ENCODE measurements around the gene GALK1.

The GALK1 gene

DNA sequence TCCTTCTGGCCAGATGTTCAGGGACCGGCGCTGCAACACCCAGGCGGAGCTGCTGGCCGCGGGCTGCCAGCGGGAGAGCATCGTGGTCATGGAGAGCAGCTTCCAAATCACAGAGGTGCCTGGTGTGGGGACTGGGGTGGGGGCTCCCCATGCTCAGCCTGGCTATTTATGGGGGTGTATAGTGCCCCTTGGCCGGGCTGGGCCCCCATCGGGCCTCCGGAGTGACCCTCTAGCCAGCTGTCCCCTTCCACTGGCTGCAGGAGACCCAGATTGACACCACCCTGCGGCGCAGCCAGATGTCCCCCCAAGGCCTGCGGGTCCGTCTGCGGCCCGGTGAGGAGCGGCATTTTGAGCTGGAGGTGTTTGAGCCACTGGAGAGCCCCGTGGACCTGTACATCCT lies 37.6 kb downstream of the GALK1 start:
- Histone ChIP-seq H3K36me3 (ENCODE audit: insufficient read depth, low read length) (no peaks in the 10 kb centered on the region), H3K9me3 (ENCODE audit: low read length) (no peaks in the 10 kb centered on the region), H3K4me1 (ENCODE audit: insufficient read depth, low read length) (no peaks in the 10 kb centered on the region), H3K4me3 (ENCODE audit: low read length) (no peak overlapping the region), H2AFZ (ENCODE audit: low read depth, low read length) (no peak overlapping the region), H3K27me3 (ENCODE audit: insufficient read depth, low read length) (peaks cover 39% of the 10 kb centered on the region)

DNA sequence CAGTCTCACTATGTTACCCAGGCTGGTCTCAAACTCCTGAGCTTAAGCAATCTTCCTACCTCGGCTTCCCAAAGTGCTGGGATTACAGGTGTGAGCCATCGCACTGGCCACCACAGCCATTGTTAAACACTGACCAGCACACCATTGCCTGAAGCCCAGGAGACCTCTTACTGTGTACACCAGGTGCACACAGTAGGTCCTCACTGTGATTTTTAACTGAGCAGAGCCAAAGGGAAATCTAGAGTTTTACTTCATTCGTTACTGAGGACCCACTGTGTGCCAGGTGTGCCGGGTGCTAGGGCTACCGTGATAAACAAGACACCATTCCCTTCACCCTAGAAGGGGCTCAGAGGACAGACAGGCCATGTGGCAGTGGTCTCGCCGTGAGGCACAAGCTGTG lies 39.5 kb downstream of the GALK1 start:
- H3K4me3 ChIP-seq (ENCODE audit: low read length), result no peak overlapping the region
- peaks cover 58% of the 10 kb centered on the region for H3K27me3 ChIP-seq (ENCODE audit: insufficient read depth, low read length)
- no peaks in the 10 kb centered on the region for H3K4me1 ChIP-seq (ENCODE audit: insufficient read depth, low read length)
- H2AFZ ChIP-seq (ENCODE audit: low read depth, low read length), result no peak overlapping the region
- no peaks in the 10 kb centered on the region for H3K36me3 ChIP-seq (ENCODE audit: insufficient read depth, low read length)
- no peaks in the 10 kb centered on the region for H3K9me3 ChIP-seq (ENCODE audit: low read length)

DNA sequence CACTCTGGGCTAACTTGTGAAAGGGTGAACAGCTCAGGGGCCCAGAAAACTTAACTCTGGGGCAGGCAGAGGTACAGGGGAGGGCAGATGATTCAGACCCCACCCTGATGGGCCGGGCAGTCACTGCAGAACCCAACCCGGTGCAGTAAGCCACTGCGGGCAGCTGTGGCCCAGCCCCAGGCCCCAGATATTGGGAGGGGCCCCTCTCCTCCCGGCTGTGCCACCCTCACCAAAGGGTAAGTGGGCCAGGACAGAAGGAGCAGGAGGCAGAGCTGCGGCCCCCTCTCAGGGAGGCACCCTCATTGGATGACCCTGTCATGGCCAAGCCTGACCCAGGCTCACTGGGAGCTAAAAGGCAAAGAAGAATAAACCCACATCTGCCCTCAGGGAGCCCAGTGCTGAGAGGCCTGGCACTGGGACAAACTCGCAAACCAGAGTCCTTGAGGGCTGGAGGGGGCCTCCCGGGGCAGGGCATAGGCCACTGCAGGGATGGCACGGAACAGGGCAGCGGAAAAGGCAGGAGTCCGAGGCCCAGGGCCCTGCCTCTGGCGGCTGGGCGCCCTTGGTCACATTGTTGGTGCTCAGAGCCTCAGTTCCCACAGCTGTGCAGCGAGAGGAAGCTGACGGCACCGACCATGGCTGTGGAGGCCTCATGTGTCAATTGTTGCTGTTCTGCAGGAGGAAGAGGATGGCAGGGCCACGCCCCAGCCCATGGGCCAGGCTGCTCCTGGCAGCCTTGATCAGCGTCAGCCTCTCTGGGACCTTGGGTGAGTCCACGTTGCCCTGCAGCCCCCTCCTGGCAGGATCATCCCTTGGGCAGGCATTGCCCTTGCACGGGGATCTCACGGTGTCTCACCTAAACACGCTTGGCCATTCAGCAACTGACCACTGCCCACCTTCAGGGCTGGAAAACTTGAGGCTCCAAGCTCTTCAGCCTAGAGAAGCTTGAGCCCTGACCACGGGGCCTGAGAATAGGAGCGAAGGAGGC lies 40.7 kb downstream of the GALK1 start:
- Histone ChIP-seq H3K9me3 (ENCODE audit: low read length) (no peaks in the 10 kb centered on the region), H3K4me3 (ENCODE audit: low read length) (no peak overlapping the region), H3K27me3 (ENCODE audit: insufficient read depth, low read length) (peaks cover 68% of the 10 kb centered on the region), H3K36me3 (ENCODE audit: insufficient read depth, low read length) (no peaks in the 10 kb centered on the region), H2AFZ (ENCODE audit: low read depth, low read length) (no peak overlapping the region), H3K4me1 (ENCODE audit: insufficient read depth, low read length) (no peaks in the 10 kb centered on the region)

DNA sequence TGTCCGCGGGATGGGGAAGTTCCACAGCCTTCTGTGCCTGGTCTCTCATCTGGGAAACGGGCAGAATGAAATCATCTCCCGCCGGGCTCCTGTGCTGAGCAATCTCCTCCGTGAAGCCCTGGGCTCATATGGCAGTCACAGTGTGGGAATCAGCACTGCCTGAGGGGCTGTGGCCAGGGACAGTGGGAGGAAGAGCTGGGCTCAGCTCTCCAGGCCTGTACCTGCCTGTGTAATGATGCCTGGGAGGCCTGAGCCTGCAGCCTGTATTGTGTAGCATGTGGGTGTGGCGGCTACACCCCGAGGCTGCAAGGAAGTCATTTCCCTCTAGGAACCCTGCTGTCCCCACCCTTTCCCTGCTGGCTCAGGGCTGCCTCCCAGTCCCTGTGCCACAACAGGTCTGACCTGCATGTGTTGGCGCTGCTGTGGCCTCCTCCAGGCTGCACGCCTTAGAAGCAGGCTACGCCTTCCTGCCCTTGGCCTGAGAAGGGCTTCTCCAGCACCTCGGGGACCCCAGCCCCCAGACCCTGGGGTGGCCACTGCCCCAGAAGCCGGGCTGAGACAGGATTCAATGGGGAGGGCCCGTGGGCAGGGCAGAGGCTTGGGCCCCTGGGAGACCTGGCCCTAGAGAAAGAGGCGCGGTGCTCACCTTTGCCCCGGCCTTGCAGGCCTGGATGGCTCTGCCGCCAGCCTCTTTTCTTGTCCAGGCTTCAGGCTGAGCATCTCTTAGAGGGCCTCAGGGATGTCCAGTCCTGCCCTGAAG lies 41.6 kb downstream of the GALK1 start:
- Histone ChIP-seq H3K9me3 (ENCODE audit: low read length) (no peaks in the 10 kb centered on the region), H3K36me3 (ENCODE audit: insufficient read depth, low read length) (no peaks in the 10 kb centered on the region), H3K4me1 (ENCODE audit: insufficient read depth, low read length) (no peaks in the 10 kb centered on the region), H3K27me3 (ENCODE audit: insufficient read depth, low read length) (peaks cover 75% of the 10 kb centered on the region), H2AFZ (ENCODE audit: low read depth, low read length) (no peak overlapping the region), H3K4me3 (ENCODE audit: low read length) (no peak overlapping the region)

DNA sequence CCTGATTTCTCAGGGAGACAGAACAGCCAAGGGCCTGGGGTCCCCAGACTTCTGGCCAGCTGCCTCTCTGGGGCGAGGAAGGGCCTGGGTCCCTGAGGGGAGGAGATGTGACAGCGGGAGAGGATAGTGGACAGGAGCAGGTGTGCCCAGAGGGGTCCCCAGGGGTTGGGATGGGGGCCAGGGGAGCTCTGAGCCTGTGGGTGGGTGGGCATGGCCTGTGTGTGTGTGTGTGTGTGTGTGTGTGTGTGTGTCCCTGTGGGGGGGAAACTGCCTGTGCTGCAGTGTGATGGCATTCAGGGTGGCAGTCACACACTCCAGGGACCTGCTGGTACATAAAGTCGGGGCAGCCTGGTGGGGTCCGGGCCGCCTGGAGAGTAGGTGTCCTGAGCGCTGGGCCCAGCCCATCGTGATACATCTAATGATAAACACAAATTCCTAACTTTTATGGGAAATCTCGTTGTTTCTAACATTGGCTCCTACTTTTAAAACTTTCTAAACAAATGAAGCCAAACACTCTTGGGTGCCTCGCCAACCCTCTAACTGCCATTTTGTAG lies 42.4 kb downstream of the GALK1 start:
- Histone ChIP-seq H3K36me3 (ENCODE audit: insufficient read depth, low read length) (no peaks in the 10 kb centered on the region), H3K4me3 (ENCODE audit: low read length) (no peak overlapping the region), H3K27me3 (ENCODE audit: insufficient read depth, low read length) (peaks cover 79% of the 10 kb centered on the region), H2AFZ (ENCODE audit: low read depth, low read length) (no peak overlapping the region), H3K9me3 (ENCODE audit: low read length) (no peaks in the 10 kb centered on the region), H3K4me1 (ENCODE audit: insufficient read depth, low read length) (no peaks in the 10 kb centered on the region)

DNA sequence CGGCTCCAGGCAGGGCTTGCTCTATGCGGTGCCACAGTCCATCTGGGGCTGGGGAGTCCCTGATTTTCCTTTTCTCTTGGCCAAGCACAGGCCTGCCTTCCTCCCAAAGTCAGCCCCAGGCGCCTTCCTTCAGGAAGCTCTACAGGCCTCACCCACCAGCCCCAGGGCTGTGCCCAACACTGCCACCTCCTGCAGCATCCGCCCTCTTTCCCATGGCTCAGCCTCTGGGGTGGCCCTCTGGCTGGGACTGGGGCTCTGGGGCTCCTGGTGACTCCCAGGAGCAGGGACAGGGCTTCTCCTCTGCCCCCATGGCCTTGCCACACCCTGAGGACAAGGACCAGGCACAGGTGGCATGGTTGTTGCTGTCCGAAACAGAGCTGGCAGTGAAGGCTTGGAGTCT lies 42.9 kb downstream of the GALK1 start:
- H3K9me3 ChIP-seq (ENCODE audit: low read length), result no peaks in the 10 kb centered on the region
- no peaks in the 10 kb centered on the region for H3K4me1 ChIP-seq (ENCODE audit: insufficient read depth, low read length)
- no peak overlapping the region for H3K4me3 ChIP-seq (ENCODE audit: low read length)
- no peak overlapping the region for H2AFZ ChIP-seq (ENCODE audit: low read depth, low read length)
- H3K27me3 ChIP-seq (ENCODE audit: insufficient read depth, low read length), result peaks cover 78% of the 10 kb centered on the region
- no peaks in the 10 kb centered on the region for H3K36me3 ChIP-seq (ENCODE audit: insufficient read depth, low read length)

DNA sequence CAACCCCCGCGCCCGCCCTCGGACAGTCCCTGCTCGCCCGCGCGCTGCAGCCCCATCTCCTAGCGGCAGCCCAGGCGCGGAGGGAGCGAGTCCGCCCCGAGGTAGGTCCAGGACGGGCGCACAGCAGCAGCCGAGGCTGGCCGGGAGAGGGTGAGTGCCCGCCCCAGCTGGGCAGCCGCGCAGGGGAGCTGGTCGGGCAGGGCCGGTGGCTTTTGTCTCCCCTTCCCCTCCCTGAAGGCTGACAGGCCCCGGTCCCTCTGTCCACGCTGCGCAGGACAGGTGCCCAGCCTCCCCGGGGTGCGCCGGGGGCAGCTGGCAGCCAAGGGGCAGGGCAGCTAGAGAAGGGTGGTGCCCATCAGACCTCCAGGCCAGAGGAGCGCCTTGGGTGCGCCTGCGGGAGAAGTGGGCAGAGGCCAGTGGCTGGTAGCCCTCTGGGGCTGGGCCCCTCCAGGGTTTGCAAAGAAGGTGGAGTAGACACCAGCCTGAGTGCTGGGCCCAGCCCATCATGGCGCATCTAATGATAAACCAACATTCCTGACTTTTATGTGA lies 43.5 kb downstream of the GALK1 start:
- no peak overlapping the region for H3K4me3 ChIP-seq (ENCODE audit: low read length)
- H3K36me3 ChIP-seq (ENCODE audit: insufficient read depth, low read length), result no peaks in the 10 kb centered on the region

DNA sequence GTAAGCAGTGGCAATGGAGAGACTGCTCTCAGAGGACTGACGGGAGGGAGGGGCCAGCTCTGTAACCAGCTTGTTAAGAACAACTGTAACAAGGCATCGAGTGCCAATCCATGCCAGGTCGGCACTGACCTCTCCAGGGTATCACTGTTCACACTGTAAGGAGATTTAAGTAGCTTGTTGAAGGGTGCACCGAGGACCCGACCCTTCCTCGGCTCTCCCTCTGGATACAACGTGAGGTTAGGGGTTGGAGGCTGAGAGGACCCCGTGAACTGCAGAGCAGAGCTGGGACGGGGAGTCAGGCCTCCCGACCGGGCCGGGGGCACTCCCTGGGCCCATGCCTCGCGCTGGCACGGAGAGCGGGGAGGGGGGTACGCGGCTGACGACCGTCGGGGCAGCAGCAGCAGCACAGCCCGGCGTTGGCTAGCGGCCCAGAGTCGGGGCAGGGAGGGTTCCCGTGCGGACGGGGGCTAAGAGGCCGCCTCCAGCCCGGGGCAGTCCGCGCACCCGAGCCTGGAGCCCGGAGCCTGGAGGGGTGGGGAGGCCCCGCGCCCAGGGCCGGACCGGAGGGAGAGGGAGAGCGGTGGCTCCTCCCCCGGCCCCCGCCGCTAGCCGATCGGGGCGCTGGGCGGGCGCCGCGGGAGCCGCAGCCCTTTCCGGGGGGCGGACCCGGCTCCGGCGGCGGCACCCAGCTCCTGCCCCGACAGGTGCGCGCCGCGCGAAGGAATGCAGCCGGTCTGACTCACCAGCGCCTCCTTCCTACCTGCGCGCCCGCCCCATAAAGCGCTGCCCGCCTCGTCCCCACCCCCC lies 44.1 kb downstream of the GALK1 start, which contains the start of gene ITGB4:
Gene ITGB4 (plus strand): TSS at position 804 of the 807 bp plus-strand sequence. CDS start 3,245 bp downstream, outside the sequence.
- no peak within 1 kb of the TSS for H3K4me3 ChIP-seq (ENCODE audit: low read length)
- no peak within 1 kb of the TSS for H2AFZ ChIP-seq (ENCODE audit: low read depth, low read length)
- no peaks in the 10 kb centered on the region for H3K4me1 ChIP-seq (ENCODE audit: insufficient read depth, low read length)
- no peaks in the 10 kb centered on the region for H3K36me3 ChIP-seq (ENCODE audit: insufficient read depth, low read length)
- H3K27me3 ChIP-seq (ENCODE audit: insufficient read depth, low read length), result peaks cover 76% of the 10 kb centered on the region
- no peaks in the 10 kb centered on the region for H3K9me3 ChIP-seq (ENCODE audit: low read length)

More for the DNA sequence above, 43.5 kb downstream of the GALK1 start:
- H3K4me1 ChIP-seq (ENCODE audit: insufficient read depth, low read length), result no peaks in the 10 kb centered on the region
- H3K27me3 ChIP-seq (ENCODE audit: insufficient read depth, low read length), result peaks cover 77% of the 10 kb centered on the region
- no peaks in the 10 kb centered on the region for H3K9me3 ChIP-seq (ENCODE audit: low read length)
- no peak overlapping the region for H2AFZ ChIP-seq (ENCODE audit: low read depth, low read length)

DNA sequence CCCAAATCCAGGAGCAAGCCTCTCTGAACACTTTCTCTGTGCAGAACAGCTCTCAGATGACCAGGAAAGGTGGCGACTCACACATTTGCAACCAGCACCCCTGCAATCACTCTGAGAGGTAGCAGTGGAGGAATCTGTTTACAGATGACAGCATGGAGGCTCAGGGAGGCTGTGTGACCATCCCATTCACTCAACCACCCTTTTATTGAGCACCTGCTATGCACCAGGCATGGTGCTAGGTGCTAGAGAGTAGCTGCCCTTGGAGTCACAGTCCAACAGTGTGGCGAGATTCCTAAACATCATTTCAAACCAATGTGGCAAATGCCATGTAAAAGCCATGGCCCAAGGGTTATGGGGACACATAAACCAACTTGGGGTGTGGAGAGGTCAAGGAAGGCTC lies 45.3 kb downstream of the GALK1 start:
- Histone ChIP-seq H3K27me3 (ENCODE audit: insufficient read depth, low read length) (peaks cover 65% of the 10 kb centered on the region), H3K36me3 (ENCODE audit: insufficient read depth, low read length) (no peaks in the 10 kb centered on the region), H3K4me1 (ENCODE audit: insufficient read depth, low read length) (no peaks in the 10 kb centered on the region), H2AFZ (ENCODE audit: low read depth, low read length) (no peak overlapping the region), H3K4me3 (ENCODE audit: low read length) (no peak overlapping the region), H3K9me3 (ENCODE audit: low read length) (no peaks in the 10 kb centered on the region)

DNA sequence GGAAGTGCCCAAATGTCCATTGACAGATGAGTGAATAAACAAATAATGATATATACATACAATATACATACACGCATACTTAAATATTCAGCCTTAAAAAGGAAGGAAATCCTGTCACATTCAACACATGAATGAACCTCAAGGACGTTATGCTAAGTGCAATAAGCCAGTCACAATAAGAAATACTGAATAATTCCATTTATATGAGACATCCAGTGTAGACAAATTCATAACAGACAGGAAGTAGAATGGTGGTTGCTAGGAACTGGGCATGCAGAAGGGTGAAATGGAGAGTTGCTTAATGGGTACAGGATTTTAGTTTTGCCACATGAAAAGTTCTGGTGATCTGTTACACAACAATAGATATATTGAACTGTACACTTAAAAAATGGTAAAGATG lies 52.5 kb downstream of the GALK1 start:
- Histone ChIP-seq H3K27me3 (ENCODE audit: insufficient read depth, low read length) (no peaks in the 10 kb centered on the region), H2AFZ (ENCODE audit: low read depth, low read length) (no peak overlapping the region), H3K9me3 (ENCODE audit: low read length) (no peaks in the 10 kb centered on the region), H3K4me1 (ENCODE audit: insufficient read depth, low read length) (no peaks in the 10 kb centered on the region), H3K4me3 (ENCODE audit: low read length) (no peak overlapping the region), H3K36me3 (ENCODE audit: insufficient read depth, low read length) (peaks cover 13% of the 10 kb centered on the region)
